Activated T-helper 17 cell treated with anti-CD3 and anti-CD28 coated beads, Interleukin-2, amount 50 U/mL, for 72 hours (primary cell): ENCODE results near the gene DHX38. TPM values are rescaled to one million over a fixed set of nuclear protein-coding genes. Genes with fewer than 3 reads are reported as not detected.
A peak's percentile ranks its signal among the peaks of the same experiment; 100 is the strongest.
"Not testable (repeated sequence)": the region's sequence is repeated elsewhere in the genome, so short reads cannot be mapped to it uniquely, and the experiment has no call there.

Experiments used
- ATAC-seq: fragments of 150-1000 bp; cut with Tn5 transposase; replicated peaks from 2 replicates; pipeline ENCODE4 v1.10.0; 2021; ENCODE audit warnings: mild to moderate bottlenecking, moderate library complexity
- H3K27ac Mint-ChIP-seq: one replicate; pipeline ENCODE4 v1.8.0; 2022; ENCODE audit warnings: mixed read lengths
- H3K27me3 Mint-ChIP-seq: one replicate; pipeline ENCODE4 v1.8.0; 2022; ENCODE audit warnings: mixed read lengths
- H3K36me3 Mint-ChIP-seq: one replicate; pipeline ENCODE4 v1.8.0; 2022; ENCODE audit warnings: low read depth, mild to moderate bottlenecking, mixed read lengths
- H3K4me1 Mint-ChIP-seq: one replicate; pipeline ENCODE4 v1.8.0; 2022; ENCODE audit warnings: mixed read lengths
- H3K4me3 Mint-ChIP-seq: one replicate; pipeline ENCODE4 v1.8.0; 2022; ENCODE audit warnings: mild to moderate bottlenecking, mixed read lengths
- H3K9me3 Mint-ChIP-seq: one replicate; pipeline ENCODE4 v1.8.0; 2022; ENCODE audit warnings: mixed read lengths
- total RNA-seq, 2 donors: library from RNA; stranded (reverse); gene quantifications; one replicate each; pipeline ENCODE4 v1.2.3, GENCODE V29; 2022

Gene DHX38
- total RNA-seq, 2 donors from 2014 or later, result 96.7 to 99.2 TPM

- no peak overlapping the region for H3K27ac Mint-ChIP-seq
- H3K4me1 Mint-ChIP-seq, result no peaks in the 10 kb centered on the region
- no peak for ATAC-seq
- no peaks in the 10 kb centered on the region for H3K27me3 Mint-ChIP-seq
- H3K36me3 Mint-ChIP-seq, result no peaks in the 10 kb centered on the region
- no peak overlapping the region for H3K4me3 Mint-ChIP-seq
- no peaks in the 10 kb centered on the region for H3K9me3 Mint-ChIP-seq
Measured at GRCh38 chr16:72068930-72069329, 24.7 kb upstream of the DHX38 start.

GRCh38 chr16:72072514-72073342, 20.9 kb upstream of the DHX38 start:
- ATAC-seq, result no peak
- Mint-ChIP-seq H3K27ac (no peak overlapping the region), H3K4me3 (no peak overlapping the region), H3K4me1 (no peaks in the 10 kb centered on the region), H3K36me3 (no peaks in the 10 kb centered on the region), H3K9me3 (no peaks in the 10 kb centered on the region), H3K27me3 (no peaks in the 10 kb centered on the region)

GRCh38 chr16:72073560-72074230, 20.0 kb upstream of the DHX38 start:
- no peak for ATAC-seq
- no peaks in the 10 kb centered on the region for H3K27me3 Mint-ChIP-seq
- H3K9me3 Mint-ChIP-seq, result no peaks in the 10 kb centered on the region
- H3K4me1 Mint-ChIP-seq, result no peaks in the 10 kb centered on the region
- H3K36me3 Mint-ChIP-seq, result peaks cover 6% of the 10 kb centered on the region
- H3K27ac Mint-ChIP-seq, result no peak overlapping the region
- H3K4me3 Mint-ChIP-seq, result no peak overlapping the region

- H3K27me3 Mint-ChIP-seq, result not testable (repeated sequence)
Measured at GRCh38 chr16:72075067-72075466, 18.6 kb upstream of the DHX38 start.

GRCh38 chr16:72076991-72077706, 16.5 kb upstream of the DHX38 start:
- H3K36me3 Mint-ChIP-seq, H3K9me3 Mint-ChIP-seq, H3K27ac Mint-ChIP-seq, ATAC-seq, H3K27me3 Mint-ChIP-seq, H3K4me1 Mint-ChIP-seq, H3K4me3 Mint-ChIP-seq: not testable (repeated sequence)

More at GRCh38 chr16:72075067-72075466, 18.6 kb upstream of the DHX38 start:
- not testable (repeated sequence) for H3K4me1 Mint-ChIP-seq, H3K4me3 Mint-ChIP-seq, H3K36me3 Mint-ChIP-seq, H3K9me3 Mint-ChIP-seq, ATAC-seq, H3K27ac Mint-ChIP-seq

- H3K4me3 Mint-ChIP-seq, result no peak overlapping the region
- H3K27ac Mint-ChIP-seq, result no peak overlapping the region
- no peaks in the 10 kb centered on the region for H3K27me3 Mint-ChIP-seq
- H3K9me3 Mint-ChIP-seq, result no peaks in the 10 kb centered on the region
- no peak for ATAC-seq
- H3K4me1 Mint-ChIP-seq, result no peaks in the 10 kb centered on the region
- peaks cover 51% of the 10 kb centered on the region for H3K36me3 Mint-ChIP-seq
Measured at GRCh38 chr16:72083778-72084404, 9.8 kb upstream of the DHX38 start.

- no peak overlapping the region for H3K4me3 Mint-ChIP-seq
- H3K9me3 Mint-ChIP-seq, result no peaks in the 10 kb centered on the region
- H3K27ac Mint-ChIP-seq, result no peak overlapping the region
- ATAC-seq, result no peak
- H3K36me3 Mint-ChIP-seq, result peaks cover 56% of the 10 kb centered on the region
- no peaks in the 10 kb centered on the region for H3K27me3 Mint-ChIP-seq
- H3K4me1 Mint-ChIP-seq, result no peaks in the 10 kb centered on the region
Measured at GRCh38 chr16:72084445-72084844, 9.2 kb upstream of the DHX38 start.

GRCh38 chr16:72085002-72085401, 8.6 kb upstream of the DHX38 start:
- no peaks in the 10 kb centered on the region for H3K27me3 Mint-ChIP-seq
- no peak for ATAC-seq
- H3K4me3 Mint-ChIP-seq, result no peak overlapping the region
- H3K9me3 Mint-ChIP-seq, result no peaks in the 10 kb centered on the region
- peaks cover 62% of the 10 kb centered on the region for H3K36me3 Mint-ChIP-seq
- no peaks in the 10 kb centered on the region for H3K4me1 Mint-ChIP-seq
- no peak overlapping the region for H3K27ac Mint-ChIP-seq

- Mint-ChIP-seq H3K36me3 (peaks cover 85% of the 10 kb centered on the region), H3K4me1 (peaks cover 28% of the 10 kb centered on the region), H3K9me3 (no peaks in the 10 kb centered on the region), H3K27ac (peak overlapping the region; percentile 75), H3K27me3 (no peaks in the 10 kb centered on the region), H3K4me3 (peak overlapping the region; percentile 99)
- no peak for ATAC-seq
Measured at GRCh38 chr16:72091217-72091616, 2.4 kb upstream of the DHX38 start.

- no peaks in the 10 kb centered on the region for H3K9me3 Mint-ChIP-seq
- ATAC-seq, result peak; percentile 38
- H3K27me3 Mint-ChIP-seq, result no peaks in the 10 kb centered on the region
- peaks cover 85% of the 10 kb centered on the region for H3K36me3 Mint-ChIP-seq
- H3K4me1 Mint-ChIP-seq, result peaks cover 35% of the 10 kb centered on the region
- peak overlapping the region; percentile 99 for H3K4me3 Mint-ChIP-seq
- peak overlapping the region; percentile 98 for H3K27ac Mint-ChIP-seq
Measured at GRCh38 chr16:72092832-72093447, 707 bp upstream of the DHX38 start.

- no peaks in the 10 kb centered on the region for H3K27me3 Mint-ChIP-seq
- H3K4me3 Mint-ChIP-seq, result peak overlapping the region; percentile 99
- peaks cover 35% of the 10 kb centered on the region for H3K4me1 Mint-ChIP-seq
Measured at GRCh38 chr16:72094266-72094610, 591 bp downstream of the DHX38 start.

GRCh38 chr16:72098936-72099335, 5.3 kb downstream of the DHX38 start:
- H3K36me3 Mint-ChIP-seq, result peaks cover 96% of the 10 kb centered on the region

More at GRCh38 chr16:72094266-72094610, 591 bp downstream of the DHX38 start:
- Mint-ChIP-seq H3K27ac (peak overlapping the region; percentile 98), H3K9me3 (no peaks in the 10 kb centered on the region), H3K36me3 (peaks cover 85% of the 10 kb centered on the region)
- ATAC-seq, result no peak

GRCh38 chr16:72099377-72099818, 5.8 kb downstream of the DHX38 start:
- H3K4me1 Mint-ChIP-seq, result peaks cover 21% of the 10 kb centered on the region
- H3K36me3 Mint-ChIP-seq, result peaks cover 96% of the 10 kb centered on the region
- no peak overlapping the region for H3K27ac Mint-ChIP-seq
- peak; percentile 78 for ATAC-seq
- no peaks in the 10 kb centered on the region for H3K27me3 Mint-ChIP-seq
- H3K9me3 Mint-ChIP-seq, result no peaks in the 10 kb centered on the region
- no peak overlapping the region for H3K4me3 Mint-ChIP-seq

More at GRCh38 chr16:72098936-72099335, 5.3 kb downstream of the DHX38 start:
- H3K4me1 Mint-ChIP-seq, result peaks cover 21% of the 10 kb centered on the region
- H3K27me3 Mint-ChIP-seq, result no peaks in the 10 kb centered on the region
- no peaks in the 10 kb centered on the region for H3K9me3 Mint-ChIP-seq
- H3K4me3 Mint-ChIP-seq, result no peak overlapping the region
- H3K27ac Mint-ChIP-seq, result no peak overlapping the region
- no peak for ATAC-seq

- Mint-ChIP-seq H3K4me1 (peaks cover 6% of the 10 kb centered on the region), H3K27ac (no peak overlapping the region), H3K27me3 (no peaks in the 10 kb centered on the region), H3K4me3 (no peak overlapping the region), H3K9me3 (no peaks in the 10 kb centered on the region), H3K36me3 (peaks cover 100% of the 10 kb centered on the region)
- ATAC-seq, result no peak
Measured at GRCh38 chr16:72101195-72101594, 7.5 kb downstream of the DHX38 start.
